Measurements from ENCODE around the gene FAIM2. TPM values are rescaled to one million over a fixed set of nuclear protein-coding genes. Genes with fewer than 3 reads are reported as not detected.

The FAIM2 gene
- total RNA-seq, 1 donor from 2014 or later: 0.47 TPM

- DNase-seq (ENCODE audit: low spot score): no peak
- Mint-ChIP-seq H3K36me3 (ENCODE audit: low read depth) (peaks cover 2% of the 10 kb centered on the region), H3K27me3 (ENCODE audit: low read depth) (peaks cover 22% of the 10 kb centered on the region), H3K9me3 (ENCODE audit: low read depth) (no peaks in the 10 kb centered on the region), H3K27ac (ENCODE audit: unreplicated experiment) (no peak overlapping the region), H3K4me1 (ENCODE audit: low read depth) (peaks cover 7% of the 10 kb centered on the region), H3K4me3 (ENCODE audit: unreplicated experiment) (no peak overlapping the region)
- no peak for TF ChIP-seq CTCF (IDR thresholded peaks at IDR 0.05)
Observed at GRCh38 chr12:49895773-49896172, 7.9 kb downstream of the FAIM2 start.

- Mint-ChIP-seq H3K4me1 (ENCODE audit: low read depth) (peaks cover 7% of the 10 kb centered on the region), H3K27ac (ENCODE audit: unreplicated experiment) (no peak overlapping the region), H3K9me3 (ENCODE audit: low read depth) (no peaks in the 10 kb centered on the region), H3K36me3 (ENCODE audit: low read depth) (peaks cover 2% of the 10 kb centered on the region), H3K27me3 (ENCODE audit: low read depth) (peaks cover 27% of the 10 kb centered on the region), H3K4me3 (ENCODE audit: unreplicated experiment) (no peak overlapping the region)
- no peak for TF ChIP-seq CTCF (IDR thresholded peaks at IDR 0.05)
- no peak for DNase-seq (ENCODE audit: low spot score)
Observed at GRCh38 chr12:49894751-49895148, 8.9 kb downstream of the FAIM2 start.

- TF ChIP-seq CTCF (IDR thresholded peaks at IDR 0.05): no peak
- H3K4me1 Mint-ChIP-seq (ENCODE audit: low read depth): peaks cover 7% of the 10 kb centered on the region
- peaks cover 2% of the 10 kb centered on the region for H3K36me3 Mint-ChIP-seq (ENCODE audit: low read depth)
- H3K27ac Mint-ChIP-seq (ENCODE audit: unreplicated experiment): no peak overlapping the region
- H3K9me3 Mint-ChIP-seq (ENCODE audit: low read depth): no peaks in the 10 kb centered on the region
- H3K4me3 Mint-ChIP-seq (ENCODE audit: unreplicated experiment): no peak overlapping the region
- peaks cover 22% of the 10 kb centered on the region for H3K27me3 Mint-ChIP-seq (ENCODE audit: low read depth)
- DNase-seq (ENCODE audit: low spot score): peak; percentile 30
Observed at GRCh38 chr12:49893753-49894750, 9.6 kb downstream of the FAIM2 start.

- Mint-ChIP-seq H3K27ac (ENCODE audit: unreplicated experiment) (no peak overlapping the region), H3K9me3 (ENCODE audit: low read depth) (no peaks in the 10 kb centered on the region), H3K4me1 (ENCODE audit: low read depth) (peaks cover 7% of the 10 kb centered on the region), H3K27me3 (ENCODE audit: low read depth) (peaks cover 18% of the 10 kb centered on the region), H3K36me3 (ENCODE audit: low read depth) (peaks cover 2% of the 10 kb centered on the region), H3K4me3 (ENCODE audit: unreplicated experiment) (no peak overlapping the region)
- peak; percentile 19 for DNase-seq (ENCODE audit: low spot score)
- no peak for TF ChIP-seq CTCF (IDR thresholded peaks at IDR 0.05)
Observed at GRCh38 chr12:49892732-49893317, 10.9 kb downstream of the FAIM2 start.

GRCh38 chr12:49892084-49892731 lies 11.5 kb downstream of the FAIM2 start:
- no peak for TF ChIP-seq CTCF (IDR thresholded peaks at IDR 0.05)
- Mint-ChIP-seq H3K27me3 (ENCODE audit: low read depth) (peaks cover 19% of the 10 kb centered on the region), H3K9me3 (ENCODE audit: low read depth) (no peaks in the 10 kb centered on the region), H3K36me3 (ENCODE audit: low read depth) (peaks cover 2% of the 10 kb centered on the region), H3K4me1 (ENCODE audit: low read depth) (peaks cover 7% of the 10 kb centered on the region), H3K4me3 (ENCODE audit: unreplicated experiment) (no peak overlapping the region), H3K27ac (ENCODE audit: unreplicated experiment) (no peak overlapping the region)
- DNase-seq (ENCODE audit: low spot score): peak; percentile 49

All from chondrocyte (in vitro differentiated cells).